WTC11 (cell line): ENCODE measurements around the gene KSR2. TPM values are rescaled to one million over a fixed set of nuclear protein-coding genes. Genes with fewer than 3 reads are reported as not detected.

Source experiments
- ATAC-seq: fragments of 200-7000 bp; cut with Tn5 transposase; 2 replicates; pipeline ENCODE4 v1.10.0; 2021; ENCODE audit warnings: mild to moderate bottlenecking, moderate library complexity
- CTCF ChIA-PET: fragments of 300-600 bp; sonication (Branson Sonifier 250); formaldehyde crosslinking; loops from one replicate; lab custom pipeline; 2021; ENCODE audit warnings: antibody characterized with exemption; lab: Charles Lee
- POLR2A ChIA-PET: fragments of 350-600 bp; sonication (Branson Sonifier 250); formaldehyde crosslinking; loops from one replicate; lab custom pipeline; 2021; ENCODE audit warnings: antibody characterized with exemption; lab: Charles Lee
- DNase-seq: peaks from one replicate; pipeline ENCODE4 v3.0.0; 2021; ENCODE audit warnings: low spot score
- H3K27ac Mint-ChIP-seq: 2 replicates; pipeline ENCODE4 v1.8.0; 2021; ENCODE audit warnings: mixed read lengths
- H3K27me3 Mint-ChIP-seq: 2 replicates; pipeline ENCODE4 v1.8.0; 2021; ENCODE audit warnings: low read depth, mild to moderate bottlenecking, moderate library complexity, mixed read lengths
- H3K36me3 Mint-ChIP-seq: 2 replicates; pipeline ENCODE4 v1.8.0; 2021; ENCODE audit warnings: mixed read lengths
- H3K4me1 Mint-ChIP-seq: 2 replicates; pipeline ENCODE4 v1.8.0; 2022; ENCODE audit warnings: mixed read lengths
- H3K4me3 Mint-ChIP-seq: 2 replicates; pipeline ENCODE4 v1.8.0; 2021; ENCODE audit warnings: mild to moderate bottlenecking, moderate library complexity, mixed read lengths
- H3K9me3 Mint-ChIP-seq: 2 replicates; pipeline ENCODE4 v1.8.0; 2021; ENCODE audit warnings: mixed read lengths
- AR ChIP-seq: fragments of 250-450 bp; sonication (Bioruptor Pico); IDR thresholded peaks from 2 replicates; pipeline ENCODE4 v1.9.0; 2021; ENCODE audit warnings: mild to moderate bottlenecking
- ATF2 ChIP-seq: sonication (generic); formaldehyde crosslinking; IDR thresholded peaks from 2 replicates; pipeline ENCODE4 v1.8.1; 2022; ENCODE audit warnings: low read depth, missing genetic modification reagents, borderline replicate concordance
- ATF3 ChIP-seq: sonication (generic); formaldehyde crosslinking; conservative IDR thresholded peaks from 2 replicates; pipeline ENCODE4 v1.8.1; 2022; ENCODE audit warnings: mild to moderate bottlenecking, missing genetic modification reagents
- ELF4 ChIP-seq: sonication (generic); formaldehyde crosslinking; IDR thresholded peaks from 2 replicates; pipeline ENCODE4 v1.8.1; 2022; ENCODE audit warnings: low read depth, mild to moderate bottlenecking, moderate library complexity, missing genetic modification reagents
- ESRRA ChIP-seq: sonication (generic); formaldehyde crosslinking; IDR thresholded peaks from 2 replicates; pipeline ENCODE4 v1.8.1; 2022; ENCODE audit warnings: mild to moderate bottlenecking, missing genetic modification reagents, borderline replicate concordance
- FOXK1 ChIP-seq: sonication (generic); formaldehyde crosslinking; IDR thresholded peaks from 2 replicates; pipeline ENCODE4 v1.8.0; 2022; ENCODE audit warnings: mild to moderate bottlenecking, moderate library complexity, missing genetic modification reagents
- GABPB1 ChIP-seq: sonication (generic); formaldehyde crosslinking; IDR thresholded peaks from 2 replicates; pipeline ENCODE4 v1.8.1; 2023; ENCODE audit warnings: mild to moderate bottlenecking, missing genetic modification reagents
- GTF2I ChIP-seq: fragments of 250-450 bp; sonication (Bioruptor Pico); conservative IDR thresholded peaks from 2 replicates; pipeline ENCODE4 v1.4.0; 2021; ENCODE audit warnings: mild to moderate bottlenecking
- KAT7 ChIP-seq: sonication (generic); formaldehyde crosslinking; IDR thresholded peaks from 2 replicates; pipeline ENCODE4 v1.8.1; 2023; ENCODE audit warnings: missing genetic modification reagents, mild to moderate bottlenecking, borderline replicate concordance
- NFATC4 ChIP-seq: fragments of 250-450 bp; sonication (Bioruptor Pico); IDR thresholded peaks from 2 replicates; pipeline ENCODE4 v1.9.0; 2021; ENCODE audit warnings: mild to moderate bottlenecking
- TEAD4 ChIP-seq: sonication (generic); formaldehyde crosslinking; IDR thresholded peaks from 2 replicates; pipeline ENCODE4 v1.8.0; 2022; ENCODE audit warnings: mild to moderate bottlenecking, missing genetic modification reagents
- ZBTB21 ChIP-seq: sonication (generic); formaldehyde crosslinking; IDR thresholded peaks from 2 replicates; pipeline ENCODE4 v1.8.1; 2023; ENCODE audit warnings: mild to moderate bottlenecking, missing genetic modification reagents, borderline replicate concordance
- ZNF219 ChIP-seq: sonication (generic); formaldehyde crosslinking; IDR thresholded peaks from 2 replicates; pipeline ENCODE4 v1.8.0; 2023; ENCODE audit warnings: missing genetic modification reagents, mild to moderate bottlenecking, borderline replicate concordance
- ZNF232 ChIP-seq: sonication (generic); formaldehyde crosslinking; IDR thresholded peaks from 2 replicates; pipeline ENCODE4 v1.8.0; 2022; ENCODE audit warnings: mild to moderate bottlenecking, missing genetic modification reagents
- ZNF263 ChIP-seq: sonication (generic); formaldehyde crosslinking; IDR thresholded peaks from 2 replicates; pipeline ENCODE4 v1.8.1; 2022; ENCODE audit warnings: low read depth, mild to moderate bottlenecking, moderate library complexity, missing genetic modification reagents
- ZNF416 ChIP-seq: fragments of 250-450 bp; sonication (Bioruptor Pico); IDR thresholded peaks from 2 replicates; pipeline ENCODE4 v1.9.0; 2021; ENCODE audit warnings: mild to moderate bottlenecking, inconsistent platforms
- ZNF512 ChIP-seq: sonication (generic); formaldehyde crosslinking; IDR thresholded peaks from 2 replicates; pipeline ENCODE4 v1.8.1; 2022; ENCODE audit warnings: missing genetic modification reagents, borderline replicate concordance
- total RNA-seq: library from RNA; stranded (reverse); gene quantifications from 3 replicates; pipeline ENCODE4 v1.2.3, GENCODE V29; 2021

Gene KSR2
- total RNA-seq, 1 experiment from 2014 or later, result 2.4 TPM

- no peak for TF ChIP-seq ATF3 (CRISPR knock-in tag)
These were observed 454.8 kb downstream of the KSR2 start (continued) for GRCh38 chr12:117514016-117514415.

- ATAC-seq (no peak), DNase-seq (no peak)
- TF ChIP-seq ZNF263 (CRISPR knock-in tag) (no peak), ZNF232 (CRISPR knock-in tag) (no peak), ATF3 (CRISPR knock-in tag) (no peak), ZBTB21 (CRISPR knock-in tag) (no peak), ESRRA (CRISPR knock-in tag) (no peak), FOXK1 (CRISPR knock-in tag) (no peak), ZNF416 (CRISPR knock-in tag) (no peak), ZNF512 (CRISPR knock-in tag) (no peak), GABPB1 (no peak), TEAD4 (no peak), ATF2 (CRISPR knock-in tag) (no peak), NFATC4 (no peak), GTF2I (CRISPR knock-in tag) (no peak), ZNF219 (no peak), AR (CRISPR knock-in tag) (no peak)
- ChIA-PET POLR2A (interaction anchor here (0.6 kb wide), 1 partner anchor 253 kb away, joined by 3 read pairs; no protein-coding TSS in a partner anchor), CTCF (interaction anchor here (0.6 kb wide), 1 partner anchor 622 kb away, joined by 3 read pairs; no protein-coding TSS in a partner anchor)
- H3K27me3 Mint-ChIP-seq, result no peaks in the 10 kb centered on the region; the same call in 1 of the 2 replicates
- H3K27ac Mint-ChIP-seq, result peak overlapping the region; percentile 20; the same call in 1 of the 2 replicates
- no peaks in the 10 kb centered on the region for H3K36me3 Mint-ChIP-seq
- H3K9me3 Mint-ChIP-seq, result peaks cover 7% of the 10 kb centered on the region
- H3K4me3 Mint-ChIP-seq, result no peak overlapping the region
- H3K4me1 Mint-ChIP-seq, result peaks cover 36% of the 10 kb centered on the region
These were observed 455.4 kb downstream of the KSR2 start for GRCh38 chr12:117513353-117513752.

- ChIA-PET POLR2A (no interaction called here), CTCF (no interaction called here)
- H3K4me1 Mint-ChIP-seq, result peaks cover 20% of the 10 kb centered on the region
- no peak for ATAC-seq
- no peak overlapping the region for H3K4me3 Mint-ChIP-seq
- TF ChIP-seq ELF4 (CRISPR knock-in tag), result no peak
- TF ChIP-seq KAT7 (CRISPR knock-in tag), result no peak
- TF ChIP-seq, all 79 proteins: peak for 0
- H3K36me3 Mint-ChIP-seq, result no peaks in the 10 kb centered on the region
- DNase-seq, result no peak
- no peak overlapping the region for H3K27ac Mint-ChIP-seq
- H3K27me3 Mint-ChIP-seq, result no peaks in the 10 kb centered on the region; the same call in 1 of the 2 replicates
- H3K9me3 Mint-ChIP-seq, result no peaks in the 10 kb centered on the region
These were observed 460.3 kb downstream of the KSR2 start for GRCh38 chr12:117508468-117508867.
